ENCODE results near the gene PCDHGA3.
"Not testable (repeated sequence)": the region's sequence is repeated elsewhere in the genome, so short reads cannot be mapped to it uniquely, and the experiment has no call there.

DNA sequence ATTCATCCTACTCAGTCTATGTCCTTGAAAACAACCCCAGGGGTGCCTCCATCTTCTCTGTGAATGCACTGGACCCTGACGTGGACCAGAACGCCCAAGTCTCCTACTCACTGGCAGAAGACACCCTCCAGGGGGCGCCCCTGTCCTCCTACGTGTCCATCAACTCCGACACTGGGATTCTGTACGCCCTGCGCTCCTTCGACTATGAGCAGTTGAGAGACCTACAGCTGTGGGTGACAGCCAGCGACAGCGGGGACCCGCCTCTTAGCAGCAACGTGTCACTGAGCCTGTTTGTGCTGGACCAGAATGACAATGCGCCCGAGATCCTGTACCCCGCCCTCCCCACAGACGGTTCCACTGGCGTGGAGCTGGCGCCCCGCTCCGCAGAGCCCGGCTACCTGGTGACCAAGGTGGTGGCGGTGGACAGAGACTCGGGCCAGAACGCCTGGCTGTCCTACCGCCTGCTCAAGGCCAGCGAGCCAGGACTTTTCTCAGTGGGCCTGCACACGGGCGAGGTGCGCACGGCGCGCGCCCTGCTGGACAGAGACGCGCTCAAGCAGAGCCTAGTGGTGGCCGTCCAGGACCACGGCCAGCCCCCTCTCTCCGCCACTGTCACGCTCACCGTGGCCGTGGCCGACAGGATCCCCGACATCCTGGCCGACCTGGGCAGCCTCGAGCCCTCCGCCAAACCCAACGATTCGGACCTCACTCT, 32.0 kb downstream of the PCDHGA3 start:
- not testable (repeated sequence) for TF ChIP-seq POLR2A, CTCF (IDR thresholded peaks at IDR 0.05)
